Small intestine (tissue), 7 donors: ENCODE results near the gene CRYGD. TPM values are rescaled to one million over a fixed set of nuclear protein-coding genes. Genes with fewer than 3 reads are reported as not detected.
"Not testable (repeated sequence)": the region's sequence is repeated elsewhere in the genome, so short reads cannot be mapped to it uniquely, and the experiment has no call there.

Source experiments
- DNase-seq, 2 donors: peaks; one replicate each; pipeline versions ENCODE4 v3.0.0 to v3.0.0-alpha.2; 2013
- FAIRE-seq: peaks from 2 replicates; lab custom pipeline; 2012; peaks lifted over from hg19 to GRCh38; lab: Jason Lieb, UNC
- H3K27ac ChIP-seq, 3 donors: one replicate each; pipeline ENCODE4 v1.5.1; 2013; ENCODE audit warnings: low read length in 2 of 3, mild to moderate bottlenecking in 2 of 3, control low read depth in 1 of 3, inconsistent platforms in 1 of 3, low read depth in 1 of 3, moderate library complexity in 1 of 3
- H3K27me3 ChIP-seq, 3 donors: one replicate each; pipeline ENCODE4 v1.6.1; 2013; ENCODE audit warnings: low read length in 3 of 3, inconsistent platforms in 1 of 3; ENCODE audit not compliant: control insufficient read depth in 3 of 3, insufficient read depth in 3 of 3
- H3K36me3 ChIP-seq, 3 donors: one replicate each; pipeline ENCODE4 v1.6.1; 2013; ENCODE audit warnings: low read length in 3 of 3, inconsistent platforms in 1 of 3, low read depth in 1 of 3, mild to moderate bottlenecking in 1 of 3, moderate library complexity in 1 of 3; ENCODE audit not compliant: control insufficient read depth in 3 of 3, insufficient read depth in 2 of 3
- H3K4me1 ChIP-seq, 3 donors: one replicate each; pipeline ENCODE4 v1.6.1; 2013; ENCODE audit warnings: low read length in 2 of 3, inconsistent platforms in 1 of 3, low read depth in 1 of 3, mild to moderate bottlenecking in 1 of 3, moderate library complexity in 1 of 3; ENCODE audit not compliant: control insufficient read depth in 3 of 3, insufficient read depth in 2 of 3
- H3K4me3 ChIP-seq, 3 donors: one replicate each; pipeline ENCODE4 v1.5.1; 2013; ENCODE audit warnings: low read length in 3 of 3, control low read depth in 1 of 3, inconsistent platforms in 1 of 3, low read depth in 1 of 3, mild to moderate bottlenecking in 1 of 3, moderate library complexity in 1 of 3
- H3K9me3 ChIP-seq, 2 donors: one replicate each; pipeline ENCODE4 v1.6.1; 2013; ENCODE audit warnings: low read depth in 1 of 2, low read length in 1 of 2; ENCODE audit not compliant: control insufficient read depth in 2 of 2, insufficient read depth in 1 of 2
- WGBS, 3 donors: extraction: QIAGEN DNeasy Blood & Tissue Kit; methylation state at CpG; one replicate each; pipeline ENCODE4 v1.1.7; 2013; 5-methylcytosine and 5-hydroxymethylcytosine counted together
- polyA plus RNA-seq, 4 donors: library from polyadenylated mRNA; stranded (reverse) in 3 of 4; unstranded in 1 of 4; fragments of 200-250 nt in 3 of 4; fragments of 120-200 nt in 1 of 4; gene quantifications; one replicate each; pipeline versions ENCODE4 v1.2.1 to v1.2.3, GENCODE V29; 2013
- donor health status: healthy with polysubstance abuse.
- donor health status: control.
- donor health status: control.
- donor health status: Bipolar disorder and iron deficiency.
- donor health status: healthy.

CRYGD gene
- polyA plus RNA-seq, 4 donors = 0.15 to 2.8 TPM; not detected in 2

- Histone ChIP-seq H3K9me3 (peaks cover 0 to 4% of the 10 kb centered on the region in 2 donors), H3K36me3 (no peaks in the 10 kb centered on the region), H3K27ac (no peak overlapping the region), H3K27me3 (no peaks in the 10 kb centered on the region), H3K4me1 (no peaks in the 10 kb centered on the region), H3K4me3 (no peak overlapping the region)
- FAIRE-seq (no peak), DNase-seq (peak; percentile 20 to 21)
- WGBS, 3 donors = 63 to 70% (median 64%) methylated on average over 2 of the region's 2 CpGs
Measured at GRCh38 chr2:208148803-208149202, 24.5 kb upstream of the CRYGD start.

GRCh38 chr2:208147759-208148158, 23.4 kb upstream of the CRYGD start:
- peaks cover 0 to 4% of the 10 kb centered on the region in 2 donors for H3K9me3 ChIP-seq
- H3K27me3 ChIP-seq = no peaks in the 10 kb centered on the region
- no peak overlapping the region for H3K4me3 ChIP-seq
- H3K4me1 ChIP-seq = no peaks in the 10 kb centered on the region
- H3K27ac ChIP-seq = no peak overlapping the region
- 86 to 87% (median 87%) methylated on average over 3 of the region's 3 CpGs for WGBS, 3 donors
- no peaks in the 10 kb centered on the region for H3K36me3 ChIP-seq
- FAIRE-seq (no peak), DNase-seq (no peak)

- no peaks in the 10 kb centered on the region for H3K27me3 ChIP-seq
- no peaks in the 10 kb centered on the region for H3K4me1 ChIP-seq
- H3K9me3 ChIP-seq = peaks cover 0 to 4% of the 10 kb centered on the region in 2 donors
- no peak for FAIRE-seq
- H3K27ac ChIP-seq = no peak overlapping the region
- DNase-seq = no peak
- H3K4me3 ChIP-seq = no peak overlapping the region
- no peaks in the 10 kb centered on the region for H3K36me3 ChIP-seq
Measured at GRCh38 chr2:208147008-208147407, 22.7 kb upstream of the CRYGD start.

GRCh38 chr2:208146006-208146405, 21.7 kb upstream of the CRYGD start, which contains the start of gene CRYGB:
Gene CRYGB (minus strand): TSS chr2:208146158. CDS start chr2:208146120, 38 bp downstream.
- 72 to 82% (median 72%) methylated on average over 6 of the region's 6 CpGs for WGBS, 3 donors
- no peak for DNase-seq
- no peaks in the 10 kb centered on the region for H3K27me3 ChIP-seq
- no peak for FAIRE-seq
- H3K4me3 ChIP-seq = no peak within 1 kb of the TSS
- no peaks in the 10 kb centered on the region for H3K36me3 ChIP-seq
- no peaks in the 10 kb centered on the region for H3K4me1 ChIP-seq
- H3K9me3 ChIP-seq = no peaks in the 10 kb centered on the region
- H3K27ac ChIP-seq = no peak within 1 kb of the TSS

- WGBS, 3 donors = 39 to 74% (median 48%) methylated on average over 12 to 14 of the region's 14 CpGs
- DNase-seq (peak in 1 of 2 donors; percentile 15), FAIRE-seq (no peak)
Measured at GRCh38 chr2:208142925-208143799, 18.8 kb upstream of the CRYGD start.

GRCh38 chr2:208142240-208142924, 18.1 kb upstream of the CRYGD start:
- no peaks in the 10 kb centered on the region for H3K4me1 ChIP-seq
- no peak overlapping the region for H3K27ac ChIP-seq
- no peaks in the 10 kb centered on the region for H3K36me3 ChIP-seq
- peak in 1 of 2 donors; percentile 38 for DNase-seq
- no peak overlapping the region for H3K4me3 ChIP-seq
- H3K27me3 ChIP-seq = no peaks in the 10 kb centered on the region
- H3K9me3 ChIP-seq = peaks cover 0 to 7% of the 10 kb centered on the region in 2 donors
- 39 to 45% (median 43%) methylated on average over 8 of the region's 8 CpGs for WGBS, 3 donors
- FAIRE-seq = no peak

More at GRCh38 chr2:208142925-208143799, 18.8 kb upstream of the CRYGD start:
- no peak overlapping the region for H3K27ac ChIP-seq
- H3K4me1 ChIP-seq = no peaks in the 10 kb centered on the region
- H3K36me3 ChIP-seq = no peaks in the 10 kb centered on the region
- no peaks in the 10 kb centered on the region for H3K27me3 ChIP-seq
- H3K9me3 ChIP-seq = peaks cover 0 to 3% of the 10 kb centered on the region in 2 donors
- H3K4me3 ChIP-seq = no peak overlapping the region

- no peak for FAIRE-seq
Measured at GRCh38 chr2:208139447-208139846, 15.1 kb upstream of the CRYGD start.

GRCh38 chr2:208138334-208138733, 14.0 kb upstream of the CRYGD start:
- peaks cover 4 to 24% (median 11%) of the 10 kb centered on the region in 3 donors for H3K4me1 ChIP-seq
- not testable (repeated sequence) for H3K36me3 ChIP-seq, H3K27ac ChIP-seq, H3K27me3 ChIP-seq, DNase-seq, H3K4me3 ChIP-seq, FAIRE-seq, H3K9me3 ChIP-seq
- WGBS, 3 donors = 95 to 99% (median 96%) methylated on average over 7 of the region's 7 CpGs

More at GRCh38 chr2:208139447-208139846, 15.1 kb upstream of the CRYGD start:
- Histone ChIP-seq H3K27ac (no peak overlapping the region), H3K9me3 (peaks cover 0 to 7% of the 10 kb centered on the region in 2 donors), H3K4me1 (peaks cover 4 to 24% (median 11%) of the 10 kb centered on the region in 3 donors), H3K27me3 (no peaks in the 10 kb centered on the region), H3K36me3 (no peaks in the 10 kb centered on the region), H3K4me3 (no peak overlapping the region)
- WGBS, 3 donors = 87 to 89% (median 88%) methylated on average over 18 of the region's 18 CpGs
- DNase-seq = no peak
